SKM-1 treated with dmso at 0.1 percent for 144 hours (cell line): ENCODE results near the gene PICALM.

Experiments used
- DNase-seq: peaks from one replicate; lab custom pipeline; 2025; ENCODE audit not compliant: unreplicated experiment; lab: John Stamatoyannopoulos, UW

The PICALM gene

GRCh38 chr11:86050196-86050709, 18.6 kb downstream of the PICALM start:
- no peak for DNase-seq

- peak; percentile 50 for DNase-seq
These were observed 21.5 kb downstream of the PICALM start for GRCh38 chr11:86047275-86047991.

GRCh38 chr11:86046116-86046515, 22.8 kb downstream of the PICALM start:
- DNase-seq, result no peak

GRCh38 chr11:86043765-86044503, 24.9 kb downstream of the PICALM start:
- no peak for DNase-seq

GRCh38 chr11:86041975-86042378, 26.9 kb downstream of the PICALM start:
- DNase-seq, result peak; percentile 81

- DNase-seq, result no peak
These were observed 27.7 kb downstream of the PICALM start for GRCh38 chr11:86040919-86041850.

- DNase-seq, result no peak
These were observed 29.8 kb downstream of the PICALM start for GRCh38 chr11:86039094-86039493.

GRCh38 chr11:86037743-86038142, 31.1 kb downstream of the PICALM start:
- DNase-seq, result no peak

- no peak for DNase-seq
These were observed 33.0 kb downstream of the PICALM start for GRCh38 chr11:86035920-86036319.

- DNase-seq, result no peak
These were observed 33.7 kb downstream of the PICALM start for GRCh38 chr11:86035164-86035563.

GRCh38 chr11:86034710-86035109, 34.2 kb downstream of the PICALM start:
- no peak for DNase-seq

GRCh38 chr11:86021377-86021776, 47.5 kb downstream of the PICALM start:
- no peak for DNase-seq

- DNase-seq, result no peak
These were observed 50.6 kb downstream of the PICALM start for GRCh38 chr11:86018249-86018648.

GRCh38 chr11:86016451-86016850, 52.4 kb downstream of the PICALM start:
- no peak for DNase-seq

- no peak for DNase-seq
These were observed 53.2 kb downstream of the PICALM start for GRCh38 chr11:86015699-86016098.

GRCh38 chr11:86014221-86014620, 54.7 kb downstream of the PICALM start:
- DNase-seq, result no peak

- DNase-seq, result no peak
These were observed 55.2 kb downstream of the PICALM start for GRCh38 chr11:86013713-86014112.

GRCh38 chr11:86011175-86011574, 57.7 kb downstream of the PICALM start:
- DNase-seq, result no peak

- no peak for DNase-seq
These were observed 65.2 kb downstream of the PICALM start for GRCh38 chr11:86003654-86004053.

GRCh38 chr11:86002431-86002830, 66.5 kb downstream of the PICALM start:
- no peak for DNase-seq

- no peak for DNase-seq
These were observed 77.4 kb downstream of the PICALM start for GRCh38 chr11:85991508-85991907.
